Type B pancreatic cell (in vitro differentiated cells): ENCODE measurements around the gene TCEA2. TPM values are rescaled to one million over a fixed set of nuclear protein-coding genes. Genes with fewer than 3 reads are reported as not detected.
A peak's percentile ranks its signal among the peaks of the same experiment; 100 is the strongest.
"Not testable (repeated sequence)": the region's sequence is repeated elsewhere in the genome, so short reads cannot be mapped to it uniquely, and the experiment has no call there.

Experiments used
- DNase-seq: peaks from one replicate; pipeline ENCODE4 v3.0.0; 2021; ENCODE audit warnings: mixed read lengths; ENCODE audit not compliant: unreplicated experiment; ENCODE audit errors: extremely low spot score
- H3K27ac Mint-ChIP-seq: 2 replicates; pipeline ENCODE4 v1.8.0; 2021; ENCODE audit warnings: mild to moderate bottlenecking, mixed read lengths
- H3K27me3 Mint-ChIP-seq: 2 replicates; pipeline ENCODE4 v1.8.0; 2021; ENCODE audit warnings: mixed read lengths
- H3K36me3 Mint-ChIP-seq: 2 replicates; pipeline ENCODE4 v1.8.0; 2021; ENCODE audit warnings: mixed read lengths
- H3K4me1 Mint-ChIP-seq: one replicate; pipeline ENCODE4 v1.8.0; 2021; ENCODE audit warnings: mixed read lengths; ENCODE audit not compliant: unreplicated experiment
- H3K4me3 Mint-ChIP-seq: 2 replicates; pipeline ENCODE4 v1.8.0; 2021; ENCODE audit warnings: mild to moderate bottlenecking, mixed read lengths
- H3K9me3 Mint-ChIP-seq: 2 replicates; pipeline ENCODE4 v1.8.0; 2021; ENCODE audit warnings: mixed read lengths
- total RNA-seq: library from RNA; stranded (reverse); gene quantifications from 2 replicates; pipeline ENCODE4 v1.2.1, GENCODE V29; 2021; ENCODE audit warnings: low replicate concordance
- TF ChIP-seq, protein P1 (sequence below): fragments of 200-600 bp; sonication (generic); conservative IDR thresholded peaks from 2 replicates; pipeline ENCODE4 v1.5.0; 2021; ENCODE audit warnings: antibody characterized with exemption, mild to moderate bottlenecking

Gene TCEA2
- total RNA-seq, 1 donor from 2014 or later: 73.3 TPM

DNA sequence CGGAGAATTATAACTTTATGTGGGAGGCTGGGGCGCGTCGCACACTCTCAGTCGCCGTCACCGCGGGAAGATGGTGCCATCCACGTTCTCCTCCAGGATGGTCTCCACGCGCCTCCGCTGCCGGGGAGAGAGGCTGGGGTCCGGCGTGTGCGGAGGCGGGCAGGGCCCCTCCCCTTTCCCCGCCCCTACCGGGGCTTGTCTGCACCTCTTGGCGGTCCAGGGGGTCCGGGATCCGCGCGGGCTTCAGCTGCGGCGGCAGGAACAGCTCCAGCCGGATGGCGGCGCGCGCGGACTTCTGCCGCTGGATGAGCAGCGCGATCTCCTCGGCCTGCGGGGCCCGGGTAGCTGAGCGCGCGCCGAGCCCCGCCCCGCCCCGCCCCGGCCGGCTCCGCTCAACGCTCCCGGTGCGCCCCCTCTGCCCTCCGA, 20.4 kb downstream of the TCEA2 start:
- Mint-ChIP-seq H3K36me3 (no peaks in the 10 kb centered on the region), H3K4me3 (peak overlapping the region; percentile 76), H3K9me3 (no peaks in the 10 kb centered on the region), H3K27ac (no peak overlapping the region), H3K4me1 (peaks cover 22% of the 10 kb centered on the region), H3K27me3 (peaks cover 57% of the 10 kb centered on the region)
- no peak for DNase-seq
- TF ChIP-seq, protein P1, sequence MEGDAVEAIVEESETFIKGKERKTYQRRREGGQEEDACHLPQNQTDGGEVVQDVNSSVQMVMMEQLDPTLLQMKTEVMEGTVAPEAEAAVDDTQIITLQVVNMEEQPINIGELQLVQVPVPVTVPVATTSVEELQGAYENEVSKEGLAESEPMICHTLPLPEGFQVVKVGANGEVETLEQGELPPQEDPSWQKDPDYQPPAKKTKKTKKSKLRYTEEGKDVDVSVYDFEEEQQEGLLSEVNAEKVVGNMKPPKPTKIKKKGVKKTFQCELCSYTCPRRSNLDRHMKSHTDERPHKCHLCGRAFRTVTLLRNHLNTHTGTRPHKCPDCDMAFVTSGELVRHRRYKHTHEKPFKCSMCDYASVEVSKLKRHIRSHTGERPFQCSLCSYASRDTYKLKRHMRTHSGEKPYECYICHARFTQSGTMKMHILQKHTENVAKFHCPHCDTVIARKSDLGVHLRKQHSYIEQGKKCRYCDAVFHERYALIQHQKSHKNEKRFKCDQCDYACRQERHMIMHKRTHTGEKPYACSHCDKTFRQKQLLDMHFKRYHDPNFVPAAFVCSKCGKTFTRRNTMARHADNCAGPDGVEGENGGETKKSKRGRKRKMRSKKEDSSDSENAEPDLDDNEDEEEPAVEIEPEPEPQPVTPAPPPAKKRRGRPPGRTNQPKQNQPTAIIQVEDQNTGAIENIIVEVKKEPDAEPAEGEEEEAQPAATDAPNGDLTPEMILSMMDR: peak; percentile 75

DNA sequence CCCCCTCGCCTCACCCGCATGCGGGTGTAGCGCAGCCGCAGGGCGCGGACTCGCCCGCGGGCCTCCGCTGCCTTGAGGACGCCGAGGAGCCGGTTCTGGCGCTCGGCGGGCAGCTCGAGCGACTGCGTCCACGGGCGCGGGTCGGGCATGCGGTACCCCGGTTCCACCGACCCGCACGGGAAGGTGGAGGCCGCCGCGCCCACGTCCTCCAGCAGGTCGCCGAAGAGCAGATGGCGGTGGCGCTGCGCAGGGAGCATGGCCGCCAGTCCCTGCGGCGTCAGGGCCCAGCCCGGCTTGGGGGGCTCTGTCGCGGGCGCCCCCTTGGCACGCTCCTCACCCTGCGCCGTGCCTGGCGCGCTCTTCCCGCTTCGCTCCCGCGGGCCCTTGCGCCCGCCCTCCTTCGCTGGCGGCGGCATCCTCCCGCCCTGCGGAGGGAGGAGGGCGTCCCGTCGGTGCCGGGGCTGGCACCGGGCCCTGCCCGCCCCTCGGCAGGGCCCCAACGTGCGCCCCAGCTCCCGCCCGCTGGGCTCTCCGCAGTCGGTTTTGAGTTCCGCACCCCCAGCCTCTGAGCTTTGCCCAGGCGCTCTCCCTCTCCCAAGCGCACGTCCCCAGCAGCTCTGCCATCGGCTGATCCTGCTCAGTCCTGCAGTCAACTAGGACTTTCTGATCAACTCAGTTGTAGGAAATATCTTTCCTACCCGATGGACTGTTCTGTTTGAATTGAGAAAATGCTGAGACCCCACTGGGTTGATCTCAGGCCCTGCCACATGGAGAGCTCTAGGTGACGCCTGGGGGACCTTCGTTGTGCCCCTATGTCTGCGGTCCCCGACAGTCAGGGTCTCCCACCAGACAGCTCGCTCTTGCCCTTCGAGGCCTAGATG, 21.0 kb downstream of the TCEA2 start, which contains the start of gene LKAAEAR1:
TSS of gene LKAAEAR1 (minus strand) at position 595 of the 881 bp plus-strand sequence. CDS start at position 416, 179 bp downstream.
- Mint-ChIP-seq H3K27ac (no peak within 1 kb of the TSS), H3K4me1 (peaks cover 19% of the 10 kb centered on the region)

DNA sequence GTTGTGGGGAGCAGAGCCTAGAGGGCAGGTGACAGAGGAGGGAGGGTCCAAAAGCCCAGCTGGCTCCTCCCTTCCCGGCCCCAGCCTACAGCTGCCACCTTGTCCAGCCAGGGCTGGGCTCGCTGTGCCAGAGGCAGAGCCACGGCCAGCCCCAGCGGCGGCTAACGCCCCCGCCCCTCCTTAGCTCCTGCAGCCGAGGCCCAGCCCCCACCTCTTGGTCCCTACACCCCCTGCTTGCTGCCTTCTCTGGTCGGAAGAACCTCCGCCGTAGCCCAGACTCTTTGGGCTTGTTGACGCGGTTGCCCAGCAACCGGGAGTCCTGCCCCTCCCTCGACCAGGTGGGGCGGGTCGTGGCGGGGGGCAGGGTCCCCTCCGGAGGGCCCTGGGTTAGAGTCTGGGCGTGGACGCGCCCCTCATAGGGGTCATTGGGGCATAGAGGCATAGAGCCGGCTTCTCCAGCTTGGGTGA, 21.7 kb downstream of the TCEA2 start:
- Mint-ChIP-seq H3K36me3 (no peaks in the 10 kb centered on the region), H3K4me3 (peak overlapping the region; percentile 92), H3K27ac (no peak overlapping the region), H3K4me1 (peaks cover 18% of the 10 kb centered on the region), H3K27me3 (peaks cover 70% of the 10 kb centered on the region), H3K9me3 (no peaks in the 10 kb centered on the region)
- TF ChIP-seq, protein P1: no peak
- no peak for DNase-seq

More for the DNA sequence above, 21.0 kb downstream of the TCEA2 start, which contains the start of gene LKAAEAR1:
- H3K36me3 Mint-ChIP-seq: no peaks in the 10 kb centered on the region
- H3K4me3 Mint-ChIP-seq: peak within 1 kb of the TSS; percentile 92
- H3K27me3 Mint-ChIP-seq: peaks cover 63% of the 10 kb centered on the region
- H3K9me3 Mint-ChIP-seq: no peaks in the 10 kb centered on the region
- TF ChIP-seq, protein P1: peak; percentile 3
- DNase-seq: no peak

DNA sequence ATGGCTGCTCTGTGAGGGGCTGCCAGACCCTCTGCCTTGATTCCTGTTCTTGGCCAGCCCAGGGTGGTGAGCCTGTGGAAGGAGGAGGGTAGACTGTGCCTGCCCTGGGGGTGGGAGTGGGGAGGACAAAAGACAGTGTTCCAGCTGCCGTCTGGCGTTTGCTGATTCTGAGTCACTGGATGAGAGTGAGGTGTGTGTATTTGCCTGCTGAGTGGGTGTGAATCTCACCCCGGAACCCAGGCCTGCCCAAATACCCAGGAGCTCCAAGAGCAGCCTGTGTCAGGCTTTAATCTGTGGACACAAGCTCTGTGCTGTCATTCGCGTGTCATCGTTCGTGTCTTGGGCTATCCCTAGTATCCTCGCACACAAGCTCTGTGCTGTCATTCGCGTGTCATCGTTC, 23.8 kb downstream of the TCEA2 start:
- no peak for DNase-seq
- Mint-ChIP-seq H3K9me3 (no peaks in the 10 kb centered on the region), H3K27me3 (peaks cover 74% of the 10 kb centered on the region), H3K27ac (no peak overlapping the region), H3K36me3 (no peaks in the 10 kb centered on the region), H3K4me3 (no peak overlapping the region), H3K4me1 (peaks cover 8% of the 10 kb centered on the region)
- TF ChIP-seq, protein P1: no peak

DNA sequence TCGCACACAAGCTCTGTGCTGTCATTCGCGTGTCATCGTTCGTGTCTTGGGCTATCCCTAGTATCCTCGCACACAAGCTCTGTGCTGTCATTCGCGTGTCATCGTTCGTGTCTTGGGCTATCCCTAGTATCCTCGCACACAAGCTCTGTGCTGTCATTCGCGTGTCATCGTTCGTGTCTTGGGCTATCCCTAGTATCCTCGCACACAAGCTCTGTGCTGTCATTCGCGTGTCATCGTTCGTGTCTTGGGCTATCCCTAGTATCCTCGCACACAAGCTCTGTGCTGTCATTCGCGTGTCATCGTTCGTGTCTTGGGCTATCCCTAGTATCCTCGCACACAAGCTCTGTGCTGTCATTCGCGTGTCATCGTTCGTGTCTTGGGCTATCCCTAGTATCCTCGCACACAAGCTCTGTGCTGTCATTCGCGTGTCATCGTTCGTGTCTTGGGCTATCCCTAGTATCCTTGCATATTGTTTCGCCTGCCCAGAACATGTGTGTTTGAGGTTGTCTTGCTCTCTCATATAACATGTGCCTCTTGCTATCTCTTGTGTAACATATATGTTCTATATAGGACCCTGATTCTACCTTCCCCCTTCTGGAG, 24.3 kb downstream of the TCEA2 start:
- not testable (repeated sequence) for H3K27ac Mint-ChIP-seq, DNase-seq, H3K36me3 Mint-ChIP-seq, H3K4me1 Mint-ChIP-seq, H3K9me3 Mint-ChIP-seq, H3K4me3 Mint-ChIP-seq
- peaks cover 72% of the 10 kb centered on the region for H3K27me3 Mint-ChIP-seq

DNA sequence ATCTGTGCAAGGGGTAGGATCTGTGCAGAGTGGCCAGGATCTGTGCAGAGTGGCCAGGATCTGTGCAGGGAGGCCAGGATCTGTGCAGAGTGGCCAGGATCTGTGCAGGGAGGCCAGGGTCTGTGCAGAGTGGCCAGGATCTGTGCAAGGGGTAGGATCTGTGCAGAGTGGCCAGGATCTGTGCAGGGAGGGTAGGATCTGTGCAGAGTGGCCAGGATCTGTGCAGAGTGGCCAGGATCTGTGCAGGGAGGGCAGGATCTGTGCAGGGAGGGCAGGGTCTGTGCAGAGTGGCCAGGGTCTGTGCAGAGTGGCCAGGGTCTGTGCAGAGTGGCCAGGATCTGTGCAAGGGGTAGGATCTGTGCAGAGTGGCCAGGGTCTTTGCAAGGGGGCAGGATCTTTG, 25.6 kb downstream of the TCEA2 start:
- not testable (repeated sequence) for H3K4me3 Mint-ChIP-seq, H3K27ac Mint-ChIP-seq, H3K36me3 Mint-ChIP-seq, H3K9me3 Mint-ChIP-seq, H3K4me1 Mint-ChIP-seq, DNase-seq
- peaks cover 66% of the 10 kb centered on the region for H3K27me3 Mint-ChIP-seq
